Sigmoid colon (tissue), 7 donors: ENCODE measurements around the gene APRT. TPM values are rescaled to one million over a fixed set of nuclear protein-coding genes. Genes with fewer than 3 reads are reported as not detected.

ENCODE experiments used
- DNase-seq: peaks from one replicate; pipeline ENCODE4 v3.0.0-alpha.2; 2019
- H3K27ac ChIP-seq, 4 donors: fragments of 200-600 bp; sonication (generic); one replicate each; pipeline ENCODE4 v1.5.1; 2016 to 2019; ENCODE audit warnings: mild to moderate bottlenecking in 1 of 4
- H3K27me3 ChIP-seq, 3 donors: fragments of 200-600 bp; sonication (generic); one replicate each; pipeline ENCODE4 v1.5.1; 2019; ENCODE audit warnings: mild to moderate bottlenecking in 1 of 3
- H3K36me3 ChIP-seq, 4 donors: fragments of 200-600 bp; sonication (generic); one replicate each; pipeline ENCODE4 v1.5.1; 2016 to 2019
- H3K4me1 ChIP-seq, 4 donors: fragments of 200-600 bp; sonication (generic); one replicate each; pipeline ENCODE4 v1.5.1; 2017 to 2019
- H3K4me3 ChIP-seq, 4 donors: fragments of 200-600 bp; sonication (generic); one replicate each; pipeline ENCODE4 v1.5.1; 2017 to 2019; ENCODE audit warnings: mild to moderate bottlenecking in 2 of 4, moderate library complexity in 1 of 4
- H3K9me3 ChIP-seq, 4 donors: fragments of 200-600 bp in 3 of 4; sonication (generic) in 3 of 4; one replicate each; pipeline versions ENCODE4 v1.5.1 to v1.6.1; 2013 to 2019
- CTCF ChIP-seq, 4 experiments: fragments of 450-650 bp in 3 of 4; fragments of 200-600 bp in 1 of 4; IDR thresholded peaks; one replicate each; pipeline ENCODE4 v1.5.1; 2016 to 2019; ENCODE audit warnings: antibody characterized with exemption in 4 of 4, mild to moderate bottlenecking in 3 of 4, moderate library complexity in 2 of 4
- EP300 ChIP-seq, 4 donors: sonication (generic); formaldehyde crosslinking; IDR thresholded peaks; one replicate each; pipeline ENCODE4 v1.6.1; 2017; ENCODE audit warnings: antibody characterized with exemption in 4 of 4
- POLR2A ChIP-seq, 2 donors: fragments of 450-650 bp; IDR thresholded peaks; one replicate each; pipeline ENCODE4 v1.6.1; 2016; ENCODE audit warnings: antibody characterized with exemption in 2 of 2, mild to moderate bottlenecking in 2 of 2, moderate library complexity in 2 of 2
- POLR2AphosphoS5 ChIP-seq, 4 donors: sonication (generic); formaldehyde crosslinking; IDR thresholded peaks; one replicate each; pipeline ENCODE4 v1.6.1; 2017; ENCODE audit warnings: antibody characterized with exemption in 4 of 4
- WGBS, 2 donors: extraction: QIAGEN DNeasy Blood & Tissue Kit; methylation state at CpG; one replicate each; pipeline ENCODE4 v1.1.7; 2013; 5-methylcytosine and 5-hydroxymethylcytosine counted together
- intact Hi-C: fragments of 100-400 bp; cut with DNase I; formaldehyde crosslinking; loops from one replicate; pipeline ENCODE4 v1.15.1; 2023
- polyA plus RNA-seq, 3 donors: library from polyadenylated mRNA; stranded (reverse); fragments of 200-250 nt; gene quantifications; one replicate each; pipeline ENCODE4 v1.2.3, GENCODE V29; 2013
- total RNA-seq, 4 donors: library from RNA; depleted of rRNA; stranded (reverse); fragments of >200 nt; gene quantifications; one replicate each; pipeline ENCODE4 v1.1.0, GENCODE V29; 2016
- donor health status: healthy with polysubstance abuse.
- donor health status: Bipolar disorder and iron deficiency.
- donor health status: healthy.

The APRT gene
- total and polyA plus RNA-seq, 7 donors: 56.6 to 329 (median 78.3) TPM

- no peaks in the 10 kb centered on the region for H3K27me3 ChIP-seq
- H3K27ac ChIP-seq: no peak overlapping the region
- WGBS, 2 donors: 70 to 83% methylated on average over 41 of the region's 41 CpGs
- H3K4me3 ChIP-seq: no peak overlapping the region
- peaks cover 0 to 17% (median 12%) of the 10 kb centered on the region in 4 donors for H3K4me1 ChIP-seq
- intact Hi-C loops: no loop called here
- no peak for TF ChIP-seq POLR2AphosphoS5 (IDR thresholded peaks at IDR 0.05)
- no peak for TF ChIP-seq CTCF (IDR thresholded peaks at IDR 0.05)
- TF ChIP-seq EP300 (IDR thresholded peaks at IDR 0.05): no peak
- TF ChIP-seq POLR2A (IDR thresholded peaks at IDR 0.05): no peak
- peaks cover 0 to 14% (median 2%) of the 10 kb centered on the region in 4 donors for H3K36me3 ChIP-seq
- H3K9me3 ChIP-seq: no peaks in the 10 kb centered on the region
- no peak for DNase-seq
Observed at GRCh38 chr16:88816736-88817535, 5.2 kb upstream of the APRT start.

- 28 to 52% methylated on average over 19 of the region's 19 CpGs for WGBS, 2 donors
- DNase-seq: no peak
Observed at GRCh38 chr16:88815901-88816589, 4.3 kb upstream of the APRT start.

GRCh38 chr16:88815227-88815626 is 3.5 kb upstream of the APRT start:
- no peak for TF ChIP-seq CTCF (IDR thresholded peaks at IDR 0.05)
- TF ChIP-seq POLR2A (IDR thresholded peaks at IDR 0.05): no peak
- no peak for TF ChIP-seq EP300 (IDR thresholded peaks at IDR 0.05)
- TF ChIP-seq POLR2AphosphoS5 (IDR thresholded peaks at IDR 0.05): no peak
- H3K27ac ChIP-seq: no peak overlapping the region
- no peak overlapping the region for H3K4me3 ChIP-seq
- no peak for DNase-seq
- H3K4me1 ChIP-seq: peaks cover 0 to 30% (median 22%) of the 10 kb centered on the region in 4 donors
- WGBS, 2 donors: 84 to 90% methylated on average over 10 of the region's 10 CpGs
- no peaks in the 10 kb centered on the region for H3K27me3 ChIP-seq
- intact Hi-C loops: no loop called here
- H3K9me3 ChIP-seq: no peaks in the 10 kb centered on the region
- no peaks in the 10 kb centered on the region for H3K36me3 ChIP-seq

More at GRCh38 chr16:88815901-88816589, 4.3 kb upstream of the APRT start:
- intact Hi-C loops: no loop called here
- no peak overlapping the region for H3K27ac ChIP-seq
- H3K36me3 ChIP-seq: peaks cover 0 to 5% (median 0%) of the 10 kb centered on the region in 4 donors
- H3K4me1 ChIP-seq: peaks cover 0 to 22% (median 14%) of the 10 kb centered on the region in 4 donors
- H3K9me3 ChIP-seq: no peaks in the 10 kb centered on the region
- H3K4me3 ChIP-seq: no peak overlapping the region
- no peaks in the 10 kb centered on the region for H3K27me3 ChIP-seq
- TF ChIP-seq POLR2AphosphoS5 (IDR thresholded peaks at IDR 0.05) (peak in 1 of 4 donors; percentile 9), CTCF (IDR thresholded peaks at IDR 0.05) (peak; percentile 19 to 60 (median 56)), POLR2A (IDR thresholded peaks at IDR 0.05) (no peak)

GRCh38 chr16:88814144-88814502 is 2.4 kb upstream of the APRT start:
- H3K27ac ChIP-seq: no peak overlapping the region
- H3K4me1 ChIP-seq: peaks cover 0 to 36% (median 28%) of the 10 kb centered on the region in 4 donors
- DNase-seq: no peak
- no peak for TF ChIP-seq CTCF (IDR thresholded peaks at IDR 0.05)
- peaks cover 0 to 10% (median 5%) of the 10 kb centered on the region in 4 donors for H3K36me3 ChIP-seq
- no peaks in the 10 kb centered on the region for H3K9me3 ChIP-seq
- no peak overlapping the region for H3K4me3 ChIP-seq
- 65 to 77% methylated on average over 13 of the region's 13 CpGs for WGBS, 2 donors
- H3K27me3 ChIP-seq: no peaks in the 10 kb centered on the region
- intact Hi-C loops: loop anchor here (5.0 kb wide), 1 partner anchor 128 kb away; no protein-coding TSS in a partner anchor
